CD14-positive monocyte (primary cell): Measurements from ENCODE around the gene TBL1XR1. TPM values are rescaled to one million over a fixed set of nuclear protein-coding genes. Genes with fewer than 3 reads are reported as not detected.

ENCODE experiments used
- DNase-seq, 3 donors: peaks; one replicate each; pipeline ENCODE4 v3.0.0-alpha.2; 2011 to 2022
- H2AFZ ChIP-seq: 2 replicates; pipeline ENCODE4 v1.6.0; 2012; ENCODE audit warnings: mild to moderate bottlenecking, low read depth, low read length, inconsistent platforms; ENCODE audit not compliant: insufficient read depth, poor library complexity, severe bottlenecking
- H3K27ac ChIP-seq, 2 donors: 1 replicate in 1 of 2; 2 replicates in 1 of 2; pipeline ENCODE4 v1.5.1; 2012 to 2013; ENCODE audit warnings: low read length in 2 of 2, control low read depth in 1 of 2, inconsistent platforms in 1 of 2, low read depth in 1 of 2, mild to moderate bottlenecking in 1 of 2
- H3K27me3 ChIP-seq, 2 donors: one replicate each; pipeline versions ENCODE4 v1.6.0 to v1.6.1; 2011 to 2013; ENCODE audit warnings: low read length in 2 of 2; ENCODE audit not compliant: control insufficient read depth in 2 of 2, insufficient read depth in 2 of 2
- H3K36me3 ChIP-seq, 2 donors: replicated peaks in 1 of 2; 1 replicate in 1 of 2; 2 replicates in 1 of 2; pipeline versions ENCODE4 v1.5.1 to v1.6.1; 2012 to 2013; ENCODE audit warnings: low read length in 2 of 2, control low read depth in 1 of 2, inconsistent platforms in 1 of 2, mild to moderate bottlenecking in 1 of 2; ENCODE audit not compliant: insufficient read depth in 2 of 2, control insufficient read depth in 1 of 2
- H3K4me1 ChIP-seq, 2 donors: 1 replicate in 1 of 2; 2 replicates in 1 of 2; pipeline versions ENCODE4 v1.5.1 to v1.6.1; 2012 to 2013; ENCODE audit warnings: low read length in 2 of 2, control low read depth in 1 of 2, inconsistent platforms in 1 of 2, mild to moderate bottlenecking in 1 of 2, moderate library complexity in 1 of 2; ENCODE audit not compliant: insufficient read depth in 2 of 2, control insufficient read depth in 1 of 2
- H3K4me2 ChIP-seq: replicated peaks from 2 replicates; pipeline ENCODE3; 2012; ENCODE audit warnings: low read length, moderate library complexity, mild to moderate bottlenecking; ENCODE audit not compliant: poor library complexity, severe bottlenecking; ENCODE audit errors: extremely low read depth
- H3K4me3 ChIP-seq, 3 experiments: fragments of 200-600 bp in 1 of 3; sonication (generic) in 1 of 3; replicated peaks in 1 of 3; 1 replicate in 2 of 3; 2 replicates in 1 of 3; pipeline ENCODE4 v1.5.1; 2011 to 2013; ENCODE audit warnings: low read length in 3 of 3, mild to moderate bottlenecking in 3 of 3, control low read depth in 2 of 3, low read depth in 2 of 3, inconsistent platforms in 1 of 3, moderate library complexity in 1 of 3
- H3K79me2 ChIP-seq: 2 replicates; pipeline ENCODE4 v1.6.0; 2012; ENCODE audit warnings: mild to moderate bottlenecking, control low read depth, inconsistent platforms, low read length, moderate library complexity; ENCODE audit not compliant: insufficient read depth
- H3K9ac ChIP-seq: 2 replicates; pipeline ENCODE4 v1.6.0; 2017; ENCODE audit warnings: low read length, mild to moderate bottlenecking; ENCODE audit not compliant: insufficient read depth, poor library complexity, severe bottlenecking
- H3K9me3 ChIP-seq, 2 donors: replicated peaks in 1 of 2; 1 replicate in 1 of 2; 2 replicates in 1 of 2; pipeline versions ENCODE4 v1.5.1 to v1.6.1; 2012 to 2013; ENCODE audit warnings: low read length in 2 of 2, control low read depth in 1 of 2; ENCODE audit not compliant: control insufficient read depth in 1 of 2, insufficient read depth in 1 of 2
- H4K20me1 ChIP-seq: 2 replicates; pipeline ENCODE4 v1.6.0; 2012; ENCODE audit warnings: mild to moderate bottlenecking, low read length, control low read depth, moderate library complexity; ENCODE audit not compliant: insufficient read depth
- H3K27ac Mint-ChIP-seq, 7 donors: one replicate each; pipeline ENCODE4 v1.8.0; 2020; ENCODE audit warnings: mild to moderate bottlenecking in 7 of 7, mixed read lengths in 7 of 7, moderate library complexity in 6 of 7, inconsistent platforms in 2 of 7
- H3K27me3 Mint-ChIP-seq, 3 donors: one replicate each; pipeline ENCODE4 v1.8.0; 2021 to 2022; ENCODE audit warnings: low read depth in 3 of 3, mild to moderate bottlenecking in 3 of 3, mixed read lengths in 3 of 3, moderate library complexity in 3 of 3, inconsistent platforms in 1 of 3
- H3K36me3 Mint-ChIP-seq, 2 donors: one replicate each; pipeline ENCODE4 v1.8.0; 2020; ENCODE audit warnings: mixed read lengths in 2 of 2, inconsistent platforms in 1 of 2, mild to moderate bottlenecking in 1 of 2
- H3K4me1 Mint-ChIP-seq: one replicate; pipeline ENCODE4 v1.8.0; 2020; ENCODE audit warnings: mild to moderate bottlenecking, mixed read lengths
- H3K4me3 Mint-ChIP-seq, 2 donors: one replicate each; pipeline ENCODE4 v1.8.0; 2020; ENCODE audit warnings: mild to moderate bottlenecking in 2 of 2, mixed read lengths in 2 of 2, moderate library complexity in 1 of 2
- H3K9me3 Mint-ChIP-seq, 7 donors: one replicate each; pipeline ENCODE4 v1.8.0; 2020 to 2022; ENCODE audit warnings: mixed read lengths in 7 of 7, mild to moderate bottlenecking in 6 of 7, moderate library complexity in 6 of 7, inconsistent platforms in 2 of 7
- CTCF ChIP-seq: fragments of 200-600 bp; IDR thresholded peaks from one replicate; pipeline ENCODE4 v1.8.0; 2022; ENCODE audit warnings: antibody characterized with exemption, mild to moderate bottlenecking
- WGBS: methylation state at CpG from one replicate; pipeline ENCODE4 v1.1.5; 2013; ENCODE audit warnings: missing lambda C conversion rate; ENCODE audit not compliant: insufficient coverage; 5-methylcytosine and 5-hydroxymethylcytosine counted together
- intact Hi-C, 2 donors: fragments of 100-400 bp; cut with micrococcal nuclease; formaldehyde crosslinking; loops; one replicate each; pipeline versions ENCODE4 v1.15.0 to v1.15.1; 2023
- polyA plus RNA-seq, 3 donors: library from polyadenylated mRNA; depleted of rRNA in 1 of 3; unstranded in 2 of 3; stranded (reverse) in 1 of 3; fragments of 300-500 nt in 2 of 3; fragments of >200 nt in 1 of 3; fragmentation: Illumina TruSeq in 2 of 3; gene quantifications; 1 replicate in 2 of 3; 2 replicates in 1 of 3; pipeline ENCODE4 v1.2.3, GENCODE V29; 2012 to 2021

The TBL1XR1 gene
- polyA plus RNA-seq, 3 donors: 10.2 to 20.4 (median 18.3) TPM

- Histone ChIP-seq H3K9me3 (no peaks in the 10 kb centered on the region), H3K27ac (peak overlapping the region in 1 of 2 donors; percentile 21), H3K4me3 (no peak overlapping the region), H4K20me1 (peaks cover 24% of the 10 kb centered on the region), H3K27me3 (no peaks in the 10 kb centered on the region), H3K79me2 (peaks cover 58% of the 10 kb centered on the region), H3K36me3 (peaks cover 9 to 32% of the 10 kb centered on the region in 2 donors), H3K4me2 (no peak overlapping the region), H3K9ac (no peak overlapping the region), H2AFZ (no peak overlapping the region), H3K4me1 (no peaks in the 10 kb centered on the region)
- Mint-ChIP-seq H3K27me3 (no peaks in the 10 kb centered on the region), H3K4me1 (no peaks in the 10 kb centered on the region), H3K27ac (peak overlapping the region in 2 of 7 donors; percentile 19 to 48), H3K4me3 (no peak overlapping the region), H3K9me3 (no peaks in the 10 kb centered on the region), H3K36me3 (peaks cover 7 to 22% of the 10 kb centered on the region in 2 donors)
- WGBS: no CpG with 5 or more reads among the region's 1 CpG
- TF ChIP-seq CTCF: no peak
- intact Hi-C loops: no loop called here
- DNase-seq: no peak
Measured at GRCh38 chr3:177055605-177056571, 141.4 kb downstream of the TBL1XR1 start.

- H3K27me3 ChIP-seq: no peaks in the 10 kb centered on the region
- H2AFZ ChIP-seq: no peak overlapping the region
- no peak for DNase-seq
- H3K4me3 ChIP-seq: no peak overlapping the region
- H3K4me2 ChIP-seq: no peak overlapping the region
- H3K27me3 Mint-ChIP-seq: no peaks in the 10 kb centered on the region
- no peaks in the 10 kb centered on the region for H3K9me3 ChIP-seq
- WGBS: no CpG with 5 or more reads among the region's 2 CpGs
- no peak for TF ChIP-seq CTCF
- peaks cover 20% of the 10 kb centered on the region for H4K20me1 ChIP-seq
- H3K9ac ChIP-seq: no peak overlapping the region
- intact Hi-C loops: loop anchor here in 1 of 2 donors (5.0 kb wide), 1 partner anchor 144 kb away; the partner anchor contains the start of gene TBL1XR1
- no peaks in the 10 kb centered on the region for H3K4me1 Mint-ChIP-seq
- H3K36me3 Mint-ChIP-seq: peaks cover 29 to 36% of the 10 kb centered on the region in 2 donors
- H3K4me3 Mint-ChIP-seq: no peak overlapping the region
- no peak overlapping the region for H3K27ac ChIP-seq
- no peaks in the 10 kb centered on the region for H3K4me1 ChIP-seq
- peaks cover 30 to 49% of the 10 kb centered on the region in 2 donors for H3K36me3 ChIP-seq
- H3K27ac Mint-ChIP-seq: peak overlapping the region in 1 of 7 donors; percentile 56
- H3K79me2 ChIP-seq: peaks cover 35% of the 10 kb centered on the region
- H3K9me3 Mint-ChIP-seq: no peaks in the 10 kb centered on the region
Measured at GRCh38 chr3:177053107-177053506, 144.2 kb downstream of the TBL1XR1 start.
